HG02642 (cell line): ENCODE results near the gene RPP40.
"Not testable (repeated sequence)": the region's sequence is repeated elsewhere in the genome, so short reads cannot be mapped to it uniquely, and the experiment has no call there.

Experiments used
- ATAC-seq: cut with Tn5 transposase; IDR thresholded peaks from one replicate; pipeline ENCODE4 v1.9.1; 2021; ENCODE audit warnings: mild to moderate bottlenecking; ENCODE audit not compliant: unreplicated experiment, poor library complexity

Gene RPP40

DNA sequence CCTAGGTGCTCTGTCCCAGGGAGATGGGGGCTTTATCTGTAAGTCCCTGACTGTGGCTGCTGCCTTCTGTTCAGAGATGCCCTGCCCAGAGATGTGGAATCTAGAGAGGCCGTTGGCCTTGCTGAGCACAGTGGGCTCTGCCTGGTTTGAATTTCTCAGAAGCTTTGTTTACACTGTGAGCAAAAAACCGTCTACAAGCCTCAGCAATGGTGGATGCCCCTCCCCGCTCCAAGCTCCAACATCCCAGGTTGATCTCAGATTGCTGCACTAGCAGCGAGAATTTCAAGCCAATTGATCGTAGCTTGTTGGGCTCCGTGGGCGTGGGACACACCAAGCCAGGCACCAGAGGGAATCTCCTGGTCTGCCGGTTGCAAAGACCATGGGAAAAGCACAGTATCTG lies 16.3 kb upstream of the RPP40 start:
- no peak for ATAC-seq

DNA sequence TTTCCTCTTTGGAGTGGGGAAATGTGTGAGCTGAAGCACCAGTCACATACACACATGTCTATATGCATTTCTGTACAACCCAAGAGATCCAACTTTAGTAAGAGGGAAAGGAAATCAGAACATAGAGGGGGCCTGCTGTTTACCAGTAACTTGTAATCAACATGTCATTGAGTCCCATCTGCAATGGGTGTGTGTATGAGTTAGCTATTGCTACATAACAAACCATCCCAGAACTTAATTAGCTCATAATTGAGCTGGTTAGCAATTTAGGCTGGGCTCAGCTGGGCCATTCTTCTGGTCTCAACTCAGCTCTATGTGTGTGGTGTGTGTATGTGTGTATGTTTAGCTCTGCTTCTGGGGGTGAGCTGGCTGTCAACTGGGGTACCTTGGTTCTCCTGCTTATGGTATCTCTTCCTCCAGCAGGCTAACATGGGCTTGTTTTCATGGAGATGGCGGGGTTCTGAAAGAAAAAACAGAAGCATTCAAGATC lies 10.3 kb upstream of the RPP40 start:
- no peak for ATAC-seq

DNA sequence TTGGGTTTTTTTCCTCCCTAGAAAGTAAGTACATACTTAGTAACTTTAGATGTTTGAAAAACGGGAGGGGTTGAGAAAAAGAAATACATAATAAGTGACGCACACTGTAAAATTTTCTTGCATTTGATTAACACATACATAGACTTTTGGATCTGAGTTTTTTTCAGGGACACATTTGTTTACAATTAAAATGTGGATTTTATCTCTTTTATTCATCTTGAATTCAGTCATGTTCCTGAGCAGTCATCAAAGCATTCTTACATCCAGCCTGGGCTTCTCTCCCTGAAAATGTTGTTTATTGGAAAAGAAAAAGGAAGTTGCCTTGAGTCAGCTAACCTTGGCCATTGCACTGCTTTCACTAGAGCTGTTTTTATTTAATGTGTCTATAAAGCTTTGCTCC lies 8.7 kb upstream of the RPP40 start:
- ATAC-seq, result no peak

DNA sequence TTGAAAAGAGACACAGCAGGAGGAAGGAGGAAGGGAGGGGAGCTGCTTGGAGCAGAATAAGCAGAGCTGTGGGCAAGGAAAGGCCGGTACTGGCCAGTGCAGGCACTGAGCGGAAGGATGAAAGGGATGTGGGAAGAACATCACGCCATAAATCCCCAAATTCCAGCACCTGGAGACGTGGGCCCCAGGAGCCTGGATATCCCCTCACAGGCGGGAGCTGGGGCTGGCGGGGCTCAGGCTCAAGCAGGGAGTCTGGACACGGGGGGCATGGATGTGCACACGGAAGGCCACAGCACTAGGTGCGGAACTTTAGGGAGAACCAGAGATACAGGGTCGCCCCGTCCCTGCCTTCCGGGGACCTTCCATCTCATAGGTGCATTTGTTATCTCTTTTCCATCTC lies 7.5 kb upstream of the RPP40 start:
- ATAC-seq, result no peak

DNA sequence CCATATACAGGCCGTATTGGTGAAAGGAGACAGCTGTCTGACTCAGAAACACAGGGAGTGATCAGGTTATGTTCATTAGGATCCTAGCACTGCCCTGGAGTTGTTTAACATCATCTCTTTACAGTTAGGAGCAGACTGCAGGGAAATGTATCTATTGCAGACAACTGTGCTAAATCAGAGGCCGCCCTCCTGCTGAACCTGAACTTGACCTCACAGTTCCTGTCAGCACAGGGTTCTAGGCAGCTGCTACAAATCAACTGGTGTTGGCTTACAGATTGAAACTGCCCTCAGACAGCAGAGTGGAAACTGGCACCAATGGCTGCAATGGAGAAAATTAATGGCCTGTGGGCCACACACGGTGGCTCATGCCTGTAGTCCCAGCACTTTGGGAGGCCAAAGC lies 3.7 kb upstream of the RPP40 start:
- no peak for ATAC-seq

DNA sequence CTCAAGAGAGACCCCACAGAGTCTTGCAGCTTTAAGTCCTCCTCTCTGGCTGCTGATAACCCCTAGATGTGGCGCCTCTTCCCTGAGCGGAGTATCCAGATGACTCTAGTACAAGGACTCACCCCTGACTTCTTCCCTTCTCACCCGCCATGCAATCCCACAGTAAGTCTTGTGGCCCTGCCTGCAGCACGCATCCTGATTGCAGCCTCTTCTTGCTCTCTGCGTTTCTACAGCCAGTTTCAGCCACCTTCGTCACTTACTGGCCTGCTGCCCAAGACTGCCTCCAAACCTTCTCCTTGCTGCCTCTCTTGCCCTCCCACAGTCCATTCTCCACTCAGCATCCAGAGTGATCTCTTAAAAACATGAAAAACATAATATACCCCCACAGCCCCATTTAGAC lies 2.4 kb upstream of the RPP40 start:
- ATAC-seq, result no peak

DNA sequence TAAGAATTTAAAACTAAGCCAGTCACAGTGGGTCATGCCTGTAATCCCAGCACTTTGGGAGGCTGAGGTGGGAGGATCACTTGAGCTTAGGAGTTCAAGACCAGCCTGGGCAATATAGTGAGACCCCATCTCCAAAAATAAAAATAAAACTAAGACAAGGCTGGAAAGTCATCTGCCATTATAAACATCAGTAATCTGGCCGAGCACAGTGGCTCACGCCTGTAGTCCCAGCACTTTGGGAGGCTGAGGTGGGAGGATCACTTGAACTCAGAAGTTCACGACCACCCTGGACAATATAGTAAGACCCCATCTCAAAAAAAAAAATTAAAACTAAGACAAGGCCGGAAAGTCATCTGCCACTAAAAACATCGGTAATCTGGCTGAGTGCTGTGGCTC lies 1.2 kb upstream of the RPP40 start:
- ATAC-seq, result not testable (repeated sequence)

DNA sequence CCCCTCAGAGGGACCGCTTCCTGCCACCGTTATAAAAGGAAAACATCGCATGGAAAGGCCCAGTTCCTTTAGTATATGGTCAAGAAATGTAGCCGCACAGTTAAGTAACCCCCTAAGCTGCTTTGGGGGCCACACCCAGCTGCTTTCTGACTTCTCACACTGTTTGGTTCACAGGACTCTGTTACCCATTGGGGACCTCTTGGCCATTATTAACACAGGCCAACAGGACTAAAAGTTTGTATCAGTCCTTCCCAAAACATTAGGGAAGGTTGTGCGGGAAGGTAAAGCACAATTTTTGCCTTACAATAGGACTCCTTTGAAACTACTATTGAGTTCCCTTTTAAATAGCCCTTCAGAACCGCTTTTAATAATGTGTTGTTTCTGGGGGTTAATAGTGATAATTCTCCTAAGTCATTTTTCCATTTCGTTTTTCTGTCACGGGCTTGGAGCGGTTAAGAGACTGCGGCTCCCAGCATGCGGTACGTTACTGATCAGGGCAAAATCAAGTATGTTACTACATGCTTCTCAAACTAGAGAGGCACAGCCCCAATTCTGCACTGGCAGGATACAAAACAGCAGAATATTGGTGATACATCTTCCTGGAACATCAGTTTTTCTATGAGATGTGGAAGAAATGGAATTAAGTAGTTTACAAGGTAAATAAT lies 668 bp upstream of the RPP40 start:
- ATAC-seq, result no peak

DNA sequence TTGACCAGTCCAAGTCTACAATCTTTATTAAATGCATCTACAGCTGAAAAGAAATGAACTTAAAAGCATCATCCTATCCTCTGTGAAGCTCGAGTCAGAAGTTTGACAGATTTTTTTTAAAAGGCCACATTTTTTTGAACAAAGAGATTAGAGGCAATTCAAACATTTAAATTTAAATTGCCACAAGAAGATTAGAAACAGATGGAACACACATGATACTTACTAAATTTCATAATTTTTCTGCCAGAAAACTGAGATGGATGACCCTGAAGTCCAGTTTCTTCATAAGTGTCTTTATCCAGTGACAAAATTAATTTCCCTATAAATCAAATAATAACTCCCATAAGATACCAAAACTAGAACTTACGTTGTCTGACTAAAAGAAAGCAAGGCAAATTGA lies 4.3 kb downstream of the RPP40 start:
- ATAC-seq, result no peak

DNA sequence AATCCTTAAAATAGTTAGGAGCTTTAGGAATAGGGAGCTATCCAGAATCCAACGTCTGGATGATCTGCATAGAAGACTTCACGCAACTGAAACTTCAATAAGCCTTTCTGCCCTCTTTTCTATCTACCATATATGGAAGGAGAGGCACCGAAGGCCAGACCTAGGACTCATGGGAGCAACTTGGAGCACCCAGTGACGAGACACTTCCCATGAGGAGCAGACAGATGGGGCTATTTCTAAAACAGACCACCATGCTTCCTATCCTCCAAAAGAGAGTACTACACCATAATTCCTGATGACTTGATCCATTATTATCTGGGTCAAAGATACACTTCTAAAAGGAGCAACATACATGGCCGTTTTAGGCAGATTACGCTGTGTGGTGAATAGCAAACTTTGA lies 6.0 kb downstream of the RPP40 start:
- ATAC-seq, result no peak

DNA sequence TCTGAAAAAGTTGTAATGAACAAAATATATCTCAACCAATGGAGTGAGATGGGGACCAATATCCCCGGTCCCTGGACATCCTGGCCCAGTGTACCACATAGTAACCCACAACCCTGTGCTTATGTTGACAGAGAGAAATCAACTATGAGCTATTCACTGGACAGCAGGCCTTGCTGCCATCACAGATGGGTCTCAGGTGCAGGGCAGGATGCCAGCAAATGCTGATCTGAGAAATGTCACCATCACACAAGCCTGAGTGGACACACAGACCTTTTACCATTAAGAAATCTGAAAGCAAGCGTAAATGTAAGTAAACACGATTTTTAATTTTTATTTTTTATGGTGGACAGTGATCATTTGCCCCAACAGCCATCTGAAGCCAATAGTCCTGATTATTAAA lies 9.1 kb downstream of the RPP40 start:
- no peak for ATAC-seq

DNA sequence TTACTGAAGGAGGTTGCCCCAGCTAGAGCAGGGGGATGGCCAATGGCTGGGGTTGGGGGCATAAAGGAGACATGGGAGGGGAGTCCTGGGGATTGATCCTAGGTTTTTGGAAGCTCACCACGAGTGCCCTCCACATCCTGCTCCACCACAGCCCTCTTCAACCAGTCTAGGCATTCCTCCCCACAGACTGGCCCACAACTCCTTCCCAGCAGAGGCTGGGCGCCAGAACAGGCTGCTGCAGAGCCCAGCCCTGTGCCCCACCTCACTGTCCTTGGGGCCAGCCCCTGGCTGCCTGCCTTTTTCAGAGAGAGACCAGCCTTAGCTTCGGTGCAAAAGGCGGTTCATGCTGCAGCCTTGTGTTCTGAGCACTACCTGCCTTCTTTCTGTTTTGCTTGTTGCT lies 16.4 kb downstream of the RPP40 start:
- no peak for ATAC-seq

DNA sequence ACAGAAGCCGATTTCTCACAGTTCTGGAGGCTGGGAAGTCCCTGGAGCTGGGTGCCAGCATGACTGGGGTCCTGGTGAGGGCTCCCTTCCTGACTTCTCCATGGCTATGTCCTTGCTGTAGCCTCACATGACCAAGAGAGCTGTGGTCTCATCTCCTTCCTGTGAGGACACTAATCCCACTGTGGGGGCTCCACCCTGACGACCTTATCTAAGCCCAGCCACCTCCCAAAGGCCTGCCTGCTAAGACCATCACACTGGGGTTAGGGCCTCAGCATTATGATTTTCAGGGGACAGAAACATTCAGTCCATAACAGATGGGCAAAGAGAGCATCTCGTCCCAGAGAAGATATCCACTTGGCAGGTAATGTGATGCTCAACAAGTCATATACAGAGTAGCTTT lies 16.8 kb downstream of the RPP40 start:
- no peak for ATAC-seq

DNA sequence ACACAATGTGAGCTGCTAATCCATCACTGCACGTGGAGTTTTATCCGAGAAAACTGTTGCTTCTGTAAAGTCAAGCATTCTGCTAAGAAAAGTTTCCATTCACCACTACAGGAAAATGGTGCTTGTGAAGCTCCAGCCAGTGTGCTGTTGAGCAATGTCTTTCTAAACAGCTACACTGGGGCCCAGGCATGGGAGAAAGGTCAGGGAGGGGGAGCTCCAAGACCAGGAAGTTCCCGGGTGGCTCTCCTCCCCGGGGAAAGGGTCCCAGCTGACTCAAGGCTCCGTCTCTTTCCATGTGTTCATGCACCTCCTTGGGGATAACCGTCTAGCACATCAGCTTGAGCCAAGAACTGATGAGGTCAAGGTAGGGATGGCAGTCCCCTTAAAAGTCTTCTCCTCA lies 20.5 kb downstream of the RPP40 start:
- no peak for ATAC-seq

DNA sequence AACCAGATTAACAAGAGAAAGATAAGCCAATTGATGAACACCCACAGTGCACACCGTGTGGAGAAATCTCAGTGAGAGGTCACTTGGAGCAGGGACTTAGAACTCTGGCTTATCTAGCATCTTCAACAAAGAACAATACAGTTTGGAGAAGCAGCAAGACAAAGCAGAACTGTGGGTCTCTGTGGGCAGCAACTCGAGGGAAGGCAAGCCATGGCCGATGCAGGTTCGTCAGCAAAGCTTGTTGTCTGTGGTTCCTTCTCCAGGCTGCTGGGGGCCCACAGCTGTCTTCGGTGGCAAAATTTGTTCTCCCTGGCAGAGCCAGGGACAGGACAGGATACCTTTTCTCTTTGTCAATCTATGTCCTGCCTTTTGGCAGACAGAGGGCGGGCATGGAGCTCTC lies 22.1 kb downstream of the RPP40 start:
- no peak for ATAC-seq

DNA sequence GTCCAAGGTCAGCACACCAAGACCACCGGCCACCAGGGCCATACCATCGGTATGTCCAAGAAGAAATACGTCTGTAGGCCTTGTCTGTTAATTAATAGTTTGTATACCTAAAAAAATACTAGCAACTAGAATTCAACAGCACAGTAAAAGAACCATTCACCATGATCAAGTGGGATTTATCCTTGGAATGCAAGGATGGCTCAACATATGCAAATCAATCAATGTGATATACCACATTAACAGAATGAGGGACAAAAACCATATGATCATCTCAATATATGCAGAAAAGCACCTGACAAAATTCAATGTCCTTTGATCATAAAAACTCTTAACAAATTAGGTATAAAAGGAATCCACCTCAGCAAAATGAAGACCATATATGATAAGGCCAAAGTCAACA lies 24.4 kb downstream of the RPP40 start:
- no peak for ATAC-seq

DNA sequence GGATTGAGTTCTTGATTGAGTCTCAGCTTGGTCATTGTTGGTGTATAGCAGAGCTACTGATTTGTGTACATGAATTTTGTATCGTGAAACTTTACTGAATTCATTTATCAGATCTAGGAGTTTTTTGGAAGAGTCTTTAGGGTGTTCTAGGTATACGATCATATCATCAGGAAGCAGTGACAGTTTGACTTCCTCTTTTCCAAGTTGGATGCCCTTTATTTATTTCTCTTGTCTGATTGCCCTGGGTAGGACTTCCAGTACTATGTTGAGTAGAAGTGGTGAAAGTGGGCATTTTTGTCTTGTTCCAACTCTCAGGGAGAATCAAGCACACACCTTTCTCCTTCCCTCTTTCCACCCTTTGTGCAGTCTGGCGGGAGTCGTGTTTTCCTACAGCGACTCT lies 26.4 kb downstream of the RPP40 start:
- ATAC-seq, result no peak

DNA sequence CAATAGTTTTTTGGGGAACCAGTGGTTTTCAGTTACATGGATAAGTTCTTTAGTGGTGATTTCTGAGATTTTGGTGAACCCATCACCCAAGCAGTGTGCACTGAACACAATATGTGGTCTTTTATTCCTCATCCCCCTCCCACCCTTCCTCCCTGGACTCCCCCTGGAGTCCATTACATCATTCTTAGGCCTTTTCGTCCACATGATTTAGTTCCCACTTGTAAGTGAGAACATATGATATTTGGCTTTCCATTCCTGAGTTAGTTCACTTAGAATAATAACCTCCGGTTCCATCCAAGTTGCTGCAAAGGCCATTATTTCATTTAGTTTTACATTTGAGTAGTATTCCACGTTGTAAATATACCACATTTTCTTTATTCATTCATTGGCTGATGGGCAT lies 28.3 kb downstream of the RPP40 start:
- ATAC-seq, result no peak

DNA sequence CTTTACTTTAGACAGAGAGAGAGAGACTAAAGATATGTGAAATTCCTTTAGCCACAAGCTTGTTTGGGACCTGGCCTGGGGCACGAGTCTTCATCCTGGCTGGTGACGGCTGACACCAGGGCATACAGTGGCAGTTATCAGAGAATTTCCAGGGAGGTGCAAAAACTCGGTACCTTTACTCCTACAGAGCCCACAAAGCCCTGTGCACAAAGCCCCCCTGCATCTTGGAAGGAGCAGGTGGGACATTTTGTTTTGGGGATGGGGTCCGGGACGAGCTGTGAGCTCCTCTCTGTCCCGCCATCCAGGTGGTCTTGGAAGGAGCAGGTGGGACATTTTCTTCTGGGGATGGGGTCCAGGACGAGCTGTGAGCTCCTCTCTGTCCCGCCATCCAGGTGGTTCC lies 28.9 kb downstream of the RPP40 start:
- no peak for ATAC-seq

DNA sequence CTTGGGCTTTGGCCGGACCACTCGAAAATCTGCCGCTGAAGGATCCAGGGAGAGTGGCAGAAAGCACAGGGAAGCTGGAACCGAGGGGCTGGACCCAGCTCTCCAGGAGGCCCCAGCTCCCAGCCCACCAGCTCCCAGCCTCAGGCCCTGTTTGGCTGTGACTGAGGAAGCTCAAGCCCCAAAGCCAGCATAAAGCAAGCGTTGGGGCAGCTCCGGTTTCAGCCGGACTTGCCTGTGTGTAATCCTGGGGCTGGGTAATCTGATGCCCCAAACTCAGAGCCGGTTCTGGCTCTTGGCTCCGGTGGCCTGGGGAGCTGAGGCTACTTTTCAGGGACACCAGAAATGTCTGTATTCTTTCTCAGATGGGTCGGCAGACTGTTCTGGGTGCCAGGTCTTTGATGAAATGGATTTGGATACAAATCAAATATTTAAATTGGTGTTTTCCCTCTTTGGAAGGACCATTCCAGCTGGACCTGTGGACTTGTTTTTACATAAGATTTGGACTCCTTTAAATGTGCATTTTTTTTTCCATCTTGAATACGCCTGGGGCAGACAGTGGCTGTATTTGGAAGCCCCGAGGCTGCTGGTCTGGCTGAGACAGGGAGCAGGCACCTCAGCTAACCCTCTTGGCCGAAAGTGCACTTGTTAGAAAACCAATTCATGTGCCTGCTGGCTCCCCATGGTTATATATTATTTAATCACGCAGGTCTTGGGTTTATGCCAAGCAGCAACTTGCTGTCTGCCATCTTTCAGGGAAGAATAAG lies 29.7 kb downstream of the RPP40 start:
- ATAC-seq, result no peak

DNA sequence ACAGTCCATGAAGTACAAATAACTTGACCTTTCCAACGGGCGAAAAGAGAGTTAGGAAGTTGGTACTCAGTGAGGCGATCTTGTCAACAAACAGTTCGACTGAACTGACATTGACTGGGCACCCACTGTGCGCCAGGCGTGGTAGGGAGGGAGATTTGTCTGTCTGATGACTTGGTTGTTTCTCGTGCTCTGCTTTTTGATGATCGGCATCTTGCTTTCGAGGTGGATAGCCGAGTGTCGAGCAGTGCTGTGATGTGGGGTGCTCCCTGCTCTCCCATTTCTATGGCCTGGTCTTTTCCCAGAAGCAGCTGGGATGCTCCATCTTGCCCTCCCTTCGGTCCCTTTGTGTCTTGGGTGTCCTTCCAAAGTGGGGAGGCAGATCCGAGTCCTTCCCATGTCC lies 30.4 kb downstream of the RPP40 start:
- ATAC-seq, result no peak

DNA sequence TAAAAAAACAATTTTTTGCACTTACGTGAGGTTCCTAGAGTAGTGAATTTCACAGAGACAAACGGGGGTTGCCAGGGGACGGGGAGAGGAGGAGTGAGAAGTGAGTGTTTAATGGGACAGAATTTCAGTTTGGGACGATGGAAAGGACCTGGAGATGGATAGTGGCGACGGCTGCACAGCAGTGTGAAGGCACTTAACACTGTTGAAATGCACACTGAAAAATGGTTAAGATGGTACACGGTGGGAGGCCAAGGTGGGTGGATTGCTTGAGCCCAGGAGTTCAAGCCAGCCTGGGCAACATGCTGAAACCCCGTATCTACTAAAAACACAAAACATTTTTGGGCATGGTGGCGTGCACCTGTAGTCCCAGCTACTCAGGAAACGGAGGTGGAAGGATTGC lies 31.4 kb downstream of the RPP40 start:
- no peak for ATAC-seq
